HL-60 (cell line): ENCODE measurements around the gene GSTO2.

ENCODE experiments used
- DNase-seq, 2 experiments: peaks; one replicate each; pipeline ENCODE4 v3.0.0-alpha.2; 2010 to 2020; ENCODE audit warnings: low read depth in 1 of 2, low spot score in 1 of 2
- H3K27ac ChIP-seq: fragments of 250-450 bp; sonication (Bioruptor Pico); replicated peaks from 2 replicates; pipeline ENCODE4 v1.5.1; 2020; ENCODE audit warnings: mild to moderate bottlenecking, moderate library complexity
- H3K27me3 ChIP-seq: fragments of 250-450 bp; sonication (Bioruptor Pico); 2 replicates; pipeline ENCODE4 v1.5.1; 2021; ENCODE audit warnings: mild to moderate bottlenecking, moderate library complexity; ENCODE audit not compliant: insufficient read depth, poor library complexity, severe bottlenecking
- H3K4me3 ChIP-seq: replicated peaks from 2 replicates; pipeline ENCODE4 v1.5.1; 2011; ENCODE audit warnings: mild to moderate bottlenecking, control low read depth, low read length; ENCODE audit not compliant: insufficient read depth
- CTCF ChIP-seq: IDR thresholded peaks from one replicate; pipeline ENCODE4 v1.5.1; 2011; ENCODE audit warnings: low read length, control low read depth, inconsistent platforms; ENCODE audit not compliant: insufficient read depth
- GABPA ChIP-seq: IDR thresholded peaks from 2 replicates; pipeline ENCODE4 v1.6.1; 2012; ENCODE audit warnings: low read depth
- POLR2AphosphoS5 ChIP-seq: IDR thresholded peaks from 2 replicates; pipeline ENCODE4 v1.6.1; 2012; ENCODE audit warnings: low read depth
- REST ChIP-seq: IDR thresholded peaks from 2 replicates; pipeline ENCODE4 v1.6.1; 2012; ENCODE audit warnings: low read depth; ENCODE audit not compliant: insufficient replicate concordance
- SPI1 ChIP-seq: IDR thresholded peaks from 2 replicates; pipeline ENCODE4 v1.6.1; 2012; ENCODE audit warnings: low read depth, mild to moderate bottlenecking, borderline replicate concordance

Gene GSTO2

GRCh38 chr10:104296687-104297436, 27.9 kb downstream of the GSTO2 start:
- no peak overlapping the region for H3K27ac ChIP-seq
- H3K27me3 ChIP-seq = no peaks in the 10 kb centered on the region
- no peak for TF ChIP-seq POLR2AphosphoS5
- TF ChIP-seq REST = no peak
- no peak for TF ChIP-seq CTCF
- no peak for TF ChIP-seq GABPA
- TF ChIP-seq SPI1 = no peak
- H3K4me3 ChIP-seq = no peak overlapping the region
- no peak for DNase-seq

GRCh38 chr10:104297697-104298660, 29.0 kb downstream of the GSTO2 start:
- DNase-seq = no peak
- no peak overlapping the region for H3K27ac ChIP-seq
- TF ChIP-seq REST (no peak), GABPA (no peak)
- H3K27me3 ChIP-seq = no peaks in the 10 kb centered on the region
- H3K4me3 ChIP-seq = no peak overlapping the region

GRCh38 chr10:104299031-104299904, 30.3 kb downstream of the GSTO2 start:
- no peak for TF ChIP-seq SPI1
- TF ChIP-seq GABPA = no peak
- TF ChIP-seq CTCF = no peak
- Histone ChIP-seq H3K27me3 (no peaks in the 10 kb centered on the region), H3K4me3 (no peak overlapping the region), H3K27ac (no peak overlapping the region)
- no peak for DNase-seq
